ENCODE results near the gene DLL1.

DLL1 gene

DNA sequence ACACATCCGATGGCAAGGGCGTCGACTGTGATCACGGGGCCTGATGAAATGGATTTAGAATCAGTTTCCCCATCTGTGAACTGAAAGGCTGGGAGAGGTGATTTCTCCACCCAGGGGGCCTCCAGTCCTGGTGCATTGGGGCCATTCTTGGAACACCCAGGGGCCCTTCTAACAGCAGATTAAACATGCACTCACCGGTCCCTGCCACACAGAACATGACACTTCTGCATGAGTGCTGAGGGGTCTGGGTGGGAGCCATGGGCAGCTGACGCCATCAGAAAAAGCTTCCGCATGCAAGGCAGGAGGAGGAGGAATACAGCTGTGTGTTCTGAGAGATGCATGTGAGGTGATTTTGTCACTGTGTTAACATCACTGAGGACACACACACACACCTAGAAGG is 26.8 kb downstream of the DLL1 start:
- H3K36me3 ChIP-seq (replicated peaks; ENCODE audit: low read depth, low read length) = no peaks in the 10 kb centered on the region
- no peaks in the 10 kb centered on the region for H3K79me2 ChIP-seq (ENCODE audit: low read length)
- no peak overlapping the region for H3K9ac ChIP-seq (ENCODE audit: low read length)
- no peaks in the 10 kb centered on the region for H3K9me3 ChIP-seq (ENCODE audit: insufficient read depth, low read length)
- no peak overlapping the region for H2AFZ ChIP-seq (ENCODE audit: low read depth, low read length)
- no peaks in the 10 kb centered on the region for H4K20me1 ChIP-seq (ENCODE audit: insufficient read depth, low read length)
- H3K4me2 ChIP-seq (ENCODE audit: low read length) = no peak overlapping the region
- TF ChIP-seq CTCF (IDR thresholded peaks at IDR 0.05; ENCODE audit: low read depth, low read length) (no peak), EZH2phosphoT487 (IDR thresholded peaks at IDR 0.05; ENCODE audit: low read depth) (no peak)
- no peaks in the 10 kb centered on the region for H3K4me1 ChIP-seq (ENCODE audit: low read length)
- no peak overlapping the region for H3K27ac ChIP-seq (ENCODE audit: low read length)
- H3K4me3 ChIP-seq (ENCODE audit: low read length) = no peak overlapping the region
- no peaks in the 10 kb centered on the region for H3K27me3 ChIP-seq (ENCODE audit: low read depth, low read length)

DNA sequence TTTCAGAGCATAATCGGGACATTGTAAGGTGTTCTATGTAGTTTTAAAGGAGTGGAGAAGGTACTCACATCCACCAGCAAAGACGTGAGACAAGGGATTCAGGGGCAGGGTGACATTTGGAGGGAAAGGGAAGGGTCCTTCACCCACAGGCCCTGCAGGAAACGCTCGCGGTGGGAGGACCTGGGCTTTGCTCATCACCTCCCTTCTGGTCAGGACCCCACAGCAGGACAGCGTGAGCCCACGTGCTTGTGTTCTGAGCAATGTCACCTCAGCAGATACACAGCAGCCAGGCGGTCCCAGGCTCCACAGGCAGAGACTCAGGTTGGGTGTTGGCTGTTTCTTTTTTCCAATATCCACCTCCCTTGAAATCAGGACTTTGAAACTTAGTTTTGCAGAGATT is 27.5 kb downstream of the DLL1 start:
- no peaks in the 10 kb centered on the region for H3K36me3 ChIP-seq (replicated peaks; ENCODE audit: low read depth, low read length)
- TF ChIP-seq EZH2phosphoT487 (IDR thresholded peaks at IDR 0.05; ENCODE audit: low read depth) = no peak
- TF ChIP-seq CTCF (IDR thresholded peaks at IDR 0.05; ENCODE audit: low read depth, low read length) = no peak
- no peak overlapping the region for H3K4me2 ChIP-seq (ENCODE audit: low read length)
- no peak overlapping the region for H3K27ac ChIP-seq (ENCODE audit: low read length)
- H4K20me1 ChIP-seq (ENCODE audit: insufficient read depth, low read length) = no peaks in the 10 kb centered on the region
- no peak overlapping the region for H3K9ac ChIP-seq (ENCODE audit: low read length)
- H3K79me2 ChIP-seq (ENCODE audit: low read length) = no peaks in the 10 kb centered on the region
- no peak overlapping the region for H3K4me3 ChIP-seq (ENCODE audit: low read length)
- no peaks in the 10 kb centered on the region for H3K27me3 ChIP-seq (ENCODE audit: low read depth, low read length)
- H2AFZ ChIP-seq (ENCODE audit: low read depth, low read length) = no peak overlapping the region
- H3K4me1 ChIP-seq (ENCODE audit: low read length) = no peaks in the 10 kb centered on the region
- no peaks in the 10 kb centered on the region for H3K9me3 ChIP-seq (ENCODE audit: insufficient read depth, low read length)

DNA sequence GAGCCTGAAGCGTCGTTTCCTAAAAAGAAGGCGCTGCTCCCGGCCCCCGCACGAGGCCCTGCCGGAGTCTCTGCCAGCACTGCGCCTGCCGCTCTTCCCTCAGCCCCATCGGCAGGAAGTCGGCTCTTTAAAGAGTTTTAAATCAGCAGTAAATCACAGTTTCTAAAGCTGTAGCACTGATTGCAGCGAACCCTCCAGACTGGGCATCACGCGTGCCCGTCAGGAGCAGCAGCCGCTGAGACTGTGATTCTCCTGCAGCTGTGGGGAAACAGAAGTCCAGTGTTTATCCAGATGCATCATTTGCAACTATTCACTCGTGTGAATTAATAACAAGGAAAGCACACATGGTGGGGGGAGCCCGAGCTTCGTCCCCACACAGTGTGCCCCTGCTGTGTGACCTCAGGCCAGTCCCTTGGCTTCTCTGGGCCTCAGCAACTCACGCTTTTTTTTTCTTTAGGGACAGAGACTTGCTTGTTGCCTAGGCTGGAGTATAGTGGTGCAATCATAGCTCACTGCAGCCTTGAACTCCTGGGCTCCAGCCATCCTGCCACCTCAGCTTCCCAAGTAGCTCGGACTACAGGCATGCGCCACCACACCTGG is 28.3 kb downstream of the DLL1 start:
- Histone ChIP-seq H2AFZ (ENCODE audit: low read depth, low read length) (no peak overlapping the region), H3K36me3 (replicated peaks; ENCODE audit: low read depth, low read length) (no peaks in the 10 kb centered on the region), H4K20me1 (ENCODE audit: insufficient read depth, low read length) (no peaks in the 10 kb centered on the region), H3K27ac (ENCODE audit: low read length) (no peak overlapping the region), H3K4me3 (ENCODE audit: low read length) (no peak overlapping the region), H3K4me1 (ENCODE audit: low read length) (no peaks in the 10 kb centered on the region), H3K9ac (ENCODE audit: low read length) (no peak overlapping the region), H3K79me2 (ENCODE audit: low read length) (no peaks in the 10 kb centered on the region), H3K27me3 (ENCODE audit: low read depth, low read length) (no peaks in the 10 kb centered on the region), H3K9me3 (ENCODE audit: insufficient read depth, low read length) (no peaks in the 10 kb centered on the region), H3K4me2 (ENCODE audit: low read length) (no peak overlapping the region)
- no peak for TF ChIP-seq EZH2phosphoT487 (IDR thresholded peaks at IDR 0.05; ENCODE audit: low read depth)
- no peak for TF ChIP-seq CTCF (IDR thresholded peaks at IDR 0.05; ENCODE audit: low read depth, low read length)

DNA sequence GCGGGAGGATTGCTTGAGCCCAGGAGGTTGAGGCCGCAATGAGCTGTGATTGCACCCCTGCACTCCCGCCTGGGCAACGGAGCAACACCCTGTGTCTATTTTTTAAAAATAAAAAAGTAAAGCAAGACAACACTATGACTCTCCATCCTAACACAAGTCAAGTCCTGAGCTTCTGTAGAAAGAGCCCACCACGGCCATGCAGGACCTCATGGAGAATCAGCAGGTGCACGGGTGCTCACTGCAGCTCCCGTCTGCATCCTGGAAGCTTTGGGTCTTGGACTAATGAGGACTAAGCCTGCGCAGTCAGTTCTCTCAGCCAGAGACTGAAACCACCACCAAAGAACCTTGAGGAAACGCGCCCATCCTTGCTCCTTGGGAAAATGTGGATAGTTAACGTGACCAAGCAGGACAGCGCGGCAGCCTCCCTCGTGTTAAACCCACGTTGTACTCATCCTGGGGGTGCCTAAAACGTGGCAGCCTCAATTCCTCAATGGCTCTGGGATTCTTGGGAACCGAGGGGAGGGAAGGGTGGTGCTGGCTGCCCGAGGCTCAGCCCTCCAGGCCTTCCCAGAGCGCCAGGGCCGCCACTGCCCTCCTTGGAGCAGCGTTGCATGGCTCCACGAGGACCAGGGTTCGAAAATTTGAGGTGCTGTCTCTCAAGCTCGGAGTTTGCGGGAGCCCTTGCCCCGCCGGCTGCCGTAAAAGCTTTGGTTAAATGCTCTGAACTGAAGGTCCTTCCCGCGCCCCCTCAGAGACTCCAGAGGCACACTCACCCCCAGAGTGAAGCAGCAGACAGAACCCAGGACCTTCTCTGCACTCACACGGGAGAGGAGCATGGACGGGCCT is 29.0 kb downstream of the DLL1 start:
- no peak overlapping the region for H2AFZ ChIP-seq (ENCODE audit: low read depth, low read length)
- H3K79me2 ChIP-seq (ENCODE audit: low read length) = no peaks in the 10 kb centered on the region
- no peaks in the 10 kb centered on the region for H4K20me1 ChIP-seq (ENCODE audit: insufficient read depth, low read length)
- H3K4me1 ChIP-seq (ENCODE audit: low read length) = no peaks in the 10 kb centered on the region
- H3K4me2 ChIP-seq (ENCODE audit: low read length) = no peak overlapping the region
- TF ChIP-seq CTCF (IDR thresholded peaks at IDR 0.05; ENCODE audit: low read depth, low read length) (no peak), EZH2phosphoT487 (IDR thresholded peaks at IDR 0.05; ENCODE audit: low read depth) (no peak)
- H3K4me3 ChIP-seq (ENCODE audit: low read length) = no peak overlapping the region
- no peaks in the 10 kb centered on the region for H3K9me3 ChIP-seq (ENCODE audit: insufficient read depth, low read length)
- no peak overlapping the region for H3K27ac ChIP-seq (ENCODE audit: low read length)
- H3K27me3 ChIP-seq (ENCODE audit: low read depth, low read length) = no peaks in the 10 kb centered on the region
- H3K36me3 ChIP-seq (replicated peaks; ENCODE audit: low read depth, low read length) = no peaks in the 10 kb centered on the region
- no peak overlapping the region for H3K9ac ChIP-seq (ENCODE audit: low read length)

Data from OCI-LY3 (cell line).